Esophagus squamous epithelium (tissue), 4 donors: ENCODE results near the gene SLC27A1.

ENCODE experiments used
- CTCF ChIP-seq, 6 experiments: fragments of 450-650 bp in 4 of 6; fragments of 200-600 bp in 2 of 6; sonication (generic) in 2 of 6; IDR thresholded peaks; one replicate each; pipeline ENCODE4 v1.5.1; 2016 to 2019; ENCODE audit warnings: antibody characterized with exemption in 6 of 6, mild to moderate bottlenecking in 4 of 6, moderate library complexity in 4 of 6
- POLR2A ChIP-seq, 4 donors: fragments of 450-650 bp; IDR thresholded peaks; one replicate each; pipeline ENCODE4 v1.6.1; 2017; ENCODE audit warnings: antibody characterized with exemption in 4 of 4, mild to moderate bottlenecking in 4 of 4, moderate library complexity in 3 of 4

DNA sequence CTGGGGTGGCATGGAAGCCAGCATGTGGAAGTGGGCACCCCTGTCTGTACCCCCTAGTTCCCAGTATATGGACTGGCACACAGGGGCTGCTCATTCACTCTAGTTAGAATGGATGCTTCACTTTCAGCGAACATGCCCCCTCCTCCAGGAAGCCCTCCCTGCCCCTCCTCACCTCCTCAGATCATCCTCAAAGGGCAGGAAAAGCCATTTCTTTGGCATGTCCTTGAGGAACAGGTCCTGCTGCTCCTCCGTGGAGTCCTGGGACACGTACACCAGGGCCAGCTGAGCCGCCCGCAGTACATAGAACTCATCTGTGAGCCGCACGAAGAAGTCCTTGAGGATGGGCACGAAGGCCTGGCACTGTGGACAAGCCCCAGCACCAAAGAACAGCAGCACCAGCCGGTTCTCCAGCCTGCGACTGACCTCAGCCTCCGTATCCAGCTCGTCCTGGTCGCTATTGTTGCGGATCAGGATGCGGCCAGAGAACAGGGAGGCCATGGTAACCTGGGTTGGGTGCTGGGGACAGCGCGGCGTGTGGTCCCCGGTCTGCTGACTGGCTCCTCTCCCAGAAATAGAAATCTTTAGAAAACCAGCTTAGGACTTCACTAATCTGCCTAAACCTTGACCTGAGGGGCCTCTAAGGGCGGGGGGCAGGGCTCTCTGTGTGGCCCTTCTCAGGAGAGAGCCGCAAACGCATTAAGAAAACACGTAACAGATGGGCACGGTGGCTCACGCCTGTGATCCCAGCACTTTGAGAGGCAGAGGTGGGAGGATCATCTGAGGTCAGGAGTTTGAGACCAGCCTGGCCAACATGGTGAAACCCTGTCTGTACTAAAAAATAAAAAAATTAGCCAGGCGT is 9.7 kb upstream of the SLC27A1 start, which contains the start of gene NXNL1:
- TF ChIP-seq CTCF (IDR thresholded peaks at IDR 0.05) = no peak
- no peak for TF ChIP-seq POLR2A (IDR thresholded peaks at IDR 0.05)
